NCI-H345 (cell line): Measurements from ENCODE around the gene CXCR6.

Experiments used
- DNase-seq: peaks from one replicate; lab custom pipeline; 2025; lab: John Stamatoyannopoulos, UW

CXCR6 gene

GRCh38 chr3:45948881-45949280, 5.6 kb downstream of the CXCR6 start:
- no peak for DNase-seq

DNA sequence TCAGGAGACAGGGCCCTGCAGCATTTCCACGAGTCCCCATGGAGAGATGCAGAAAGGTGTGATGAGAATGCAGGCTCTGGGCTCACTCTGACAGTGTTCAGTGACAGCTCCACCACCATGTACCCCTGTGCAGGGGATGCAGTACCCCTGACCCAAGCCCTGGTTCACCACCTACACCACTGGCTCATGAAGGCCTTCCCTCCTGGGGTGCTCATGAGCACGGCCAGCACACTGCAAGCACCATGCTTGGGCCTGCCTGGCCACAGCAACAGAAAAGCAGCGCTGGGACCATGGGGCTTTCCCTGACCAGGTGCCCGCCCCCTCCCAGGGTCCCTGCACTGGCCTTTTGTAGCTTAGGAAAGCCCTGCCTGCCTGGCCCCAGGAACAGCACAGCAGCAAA, 6.2 kb downstream of the CXCR6 start:
- DNase-seq: no peak

DNA sequence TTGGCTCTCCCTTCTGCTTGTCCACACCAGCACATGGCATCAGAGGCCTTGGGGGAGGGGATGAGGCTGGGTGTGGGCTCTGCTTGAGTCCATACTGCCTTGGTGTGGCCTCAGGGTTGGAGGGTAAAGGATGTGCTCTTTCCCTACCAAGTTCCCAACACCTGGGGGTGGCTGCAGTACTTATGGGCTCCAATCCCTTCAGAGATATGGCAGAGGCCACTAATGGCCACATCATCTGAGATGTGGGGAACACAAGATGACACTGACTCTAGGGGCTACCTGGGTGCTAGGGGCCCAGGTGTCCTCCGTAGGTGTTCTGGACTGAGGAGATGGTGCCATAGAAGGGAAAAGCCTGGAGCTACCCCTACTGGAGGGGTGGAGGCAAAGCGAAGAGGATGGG, 6.9 kb downstream of the CXCR6 start:
- DNase-seq: no peak

- no peak for DNase-seq
These were observed 7.7 kb downstream of the CXCR6 start for GRCh38 chr3:45950686-45951600.

GRCh38 chr3:45951946-45952345, 8.7 kb downstream of the CXCR6 start:
- DNase-seq: no peak

DNA sequence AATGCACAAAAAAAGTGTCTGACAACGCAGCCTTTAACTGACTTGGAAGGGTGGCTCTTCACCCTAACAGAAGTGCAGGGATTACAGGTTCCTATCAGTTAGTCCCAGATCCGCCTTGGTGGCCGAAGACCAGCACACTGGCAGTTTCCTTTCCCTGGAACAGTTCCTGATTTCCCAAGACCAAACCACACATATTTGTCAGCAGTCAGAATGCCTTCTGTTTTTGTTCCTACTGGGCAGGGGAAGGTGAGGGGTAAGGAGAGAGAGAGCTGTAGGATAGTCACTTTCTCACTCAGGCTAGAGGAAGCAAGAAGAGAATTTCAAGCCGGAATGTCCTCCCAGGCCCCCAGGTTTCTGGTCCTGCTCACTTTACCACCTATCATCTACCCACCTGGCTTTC, 9.2 kb downstream of the CXCR6 start:
- no peak for DNase-seq

DNA sequence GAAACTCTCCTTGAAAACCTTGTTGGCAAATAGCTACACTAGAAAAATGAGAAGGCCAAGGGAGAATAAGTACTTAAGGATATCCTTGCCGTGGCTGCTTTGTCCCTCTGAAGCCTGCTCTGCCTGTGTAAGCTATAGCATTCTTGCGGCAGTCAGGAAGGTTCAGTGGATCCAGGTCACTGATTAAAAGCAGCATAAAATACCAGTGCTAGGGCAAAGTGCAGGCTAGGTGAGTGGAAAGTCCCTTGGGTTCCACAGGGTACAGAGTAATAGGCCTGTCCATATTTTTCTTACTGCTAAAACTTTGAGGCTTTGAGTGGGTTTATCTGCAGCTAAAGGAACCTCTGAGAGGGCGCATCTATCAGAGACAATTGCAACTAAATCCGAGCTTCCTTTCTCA, 10.3 kb downstream of the CXCR6 start:
- no peak for DNase-seq

DNA sequence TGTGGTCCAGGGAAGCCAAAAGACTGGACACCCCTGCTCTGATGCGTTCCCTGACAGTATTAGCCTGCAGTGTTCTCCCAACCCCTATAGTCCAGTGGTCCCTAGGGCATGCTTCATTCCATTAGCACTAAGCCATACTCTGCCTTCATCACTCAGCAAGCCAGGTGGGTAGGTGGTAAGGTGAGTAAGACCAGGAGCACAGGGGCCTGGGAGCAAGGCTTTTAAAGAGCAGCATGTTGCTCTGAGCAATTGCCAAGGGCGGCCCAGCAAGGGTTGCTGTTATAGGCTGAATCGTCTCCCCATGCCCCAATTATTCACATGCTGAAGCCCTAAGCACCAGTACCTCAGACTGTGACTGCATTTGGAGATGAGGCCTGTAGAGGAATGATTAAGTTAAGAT, 11.0 kb downstream of the CXCR6 start:
- no peak for DNase-seq

GRCh38 chr3:45955017-45955647, 11.9 kb downstream of the CXCR6 start:
- DNase-seq: no peak

- no peak for DNase-seq
These were observed 12.4 kb downstream of the CXCR6 start for GRCh38 chr3:45955706-45956105.

DNA sequence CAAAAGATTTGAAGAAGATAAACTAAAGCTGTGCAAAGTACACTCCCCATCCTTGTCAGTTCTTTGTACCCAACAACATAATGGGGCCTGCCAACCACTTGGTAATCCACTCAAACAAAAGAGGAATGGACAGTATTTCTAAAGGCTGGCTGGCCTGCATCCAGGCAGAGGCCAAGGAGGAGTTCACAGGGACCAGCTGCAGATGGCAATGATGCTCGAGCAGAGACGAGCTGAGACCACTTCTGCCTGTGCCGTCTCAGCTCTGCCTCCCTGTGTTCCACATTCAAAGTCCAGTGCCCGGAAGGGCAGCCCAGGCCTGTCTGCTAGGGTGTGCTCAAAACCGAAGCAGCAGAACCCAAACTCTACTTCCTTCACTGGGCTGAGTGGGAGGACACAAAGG, 14.3 kb downstream of the CXCR6 start:
- DNase-seq: no peak

DNA sequence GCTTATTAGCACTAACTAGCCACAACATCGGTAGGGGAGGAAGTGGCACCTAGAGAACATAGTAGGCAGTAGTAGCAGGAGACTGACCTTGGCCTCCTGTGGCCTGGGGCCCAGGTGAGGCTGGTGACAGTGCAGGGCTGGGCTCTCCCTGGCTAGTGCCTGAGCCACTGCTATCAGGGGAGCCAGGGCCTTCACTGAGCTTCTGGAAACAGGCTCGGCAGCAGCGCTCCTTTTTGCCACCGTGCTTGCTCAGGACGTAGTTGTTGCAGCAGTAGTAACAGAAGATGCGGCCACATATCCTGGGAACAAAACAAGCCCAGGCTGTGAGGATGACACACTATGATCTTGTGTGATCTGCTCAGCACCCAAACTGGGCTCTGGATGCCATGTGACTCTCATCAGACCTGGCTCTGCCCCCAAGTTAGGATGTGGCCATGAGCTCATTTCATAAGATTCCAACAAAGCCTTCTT, 15.1 kb downstream of the CXCR6 start:
- no peak for DNase-seq

GRCh38 chr3:45959201-45959600, 15.9 kb downstream of the CXCR6 start:
- no peak for DNase-seq

DNA sequence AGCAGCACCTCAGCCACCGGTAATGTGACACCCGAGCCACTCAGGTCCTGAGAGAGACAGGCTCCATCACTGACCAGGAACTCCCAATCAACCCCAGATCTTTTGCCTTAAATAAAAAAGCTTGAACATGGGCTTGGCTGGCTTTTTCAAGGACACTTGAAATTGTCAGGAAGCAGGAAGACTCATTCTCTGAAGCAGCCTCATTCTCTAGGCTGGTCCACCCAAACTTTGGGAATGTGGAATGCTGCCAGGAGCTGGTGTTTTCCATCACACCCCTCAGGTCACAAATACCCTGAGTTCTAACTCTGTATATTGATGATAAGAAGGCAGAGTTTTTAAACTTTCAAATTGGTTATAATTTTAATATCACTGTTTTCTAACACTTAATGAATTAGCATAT, 17.0 kb downstream of the CXCR6 start:
- DNase-seq: no peak

GRCh38 chr3:45962033-45962432, 18.8 kb downstream of the CXCR6 start:
- no peak for DNase-seq

DNA sequence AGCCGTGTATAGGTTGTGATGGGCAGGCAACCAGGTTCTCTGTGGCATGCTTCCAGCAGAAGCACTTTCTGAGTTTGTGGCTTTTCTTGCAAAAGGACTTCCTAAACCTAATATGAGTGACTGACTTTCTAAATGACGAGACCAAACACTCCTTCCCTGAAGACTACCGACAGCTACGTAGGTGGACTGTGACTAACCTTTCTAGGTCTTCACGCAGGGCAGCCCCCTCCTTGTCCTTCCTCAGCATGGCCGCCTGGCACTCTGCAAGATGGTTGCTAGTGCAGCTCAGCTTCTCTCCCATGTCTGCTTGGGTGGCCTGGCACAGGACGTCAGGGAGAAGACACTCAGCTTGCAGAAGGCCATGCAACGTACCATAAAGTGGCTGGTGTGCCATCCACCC, 20.9 kb downstream of the CXCR6 start:
- no peak for DNase-seq

GRCh38 chr3:45965253-45965652, 22.0 kb downstream of the CXCR6 start:
- DNase-seq: no peak

DNA sequence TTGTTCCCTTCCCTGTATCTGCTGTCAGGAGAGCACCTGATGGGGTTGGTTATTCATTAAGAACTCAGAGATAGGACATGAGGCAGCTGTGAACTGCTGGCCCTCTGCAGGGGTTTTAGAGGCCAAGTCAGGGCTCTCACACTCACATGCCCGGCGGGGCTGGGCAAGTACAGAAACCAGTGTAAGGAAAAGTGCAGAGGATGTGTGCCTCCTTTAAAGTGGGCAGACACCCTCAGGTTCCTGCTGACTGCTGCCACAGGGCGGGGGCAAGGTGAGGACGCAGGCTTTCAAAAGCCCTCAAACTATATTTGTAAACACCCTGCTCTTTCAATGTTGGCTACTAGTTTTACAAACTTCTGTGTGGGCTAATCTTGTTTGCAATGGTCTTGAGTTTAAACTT, 22.4 kb downstream of the CXCR6 start:
- no peak for DNase-seq

DNA sequence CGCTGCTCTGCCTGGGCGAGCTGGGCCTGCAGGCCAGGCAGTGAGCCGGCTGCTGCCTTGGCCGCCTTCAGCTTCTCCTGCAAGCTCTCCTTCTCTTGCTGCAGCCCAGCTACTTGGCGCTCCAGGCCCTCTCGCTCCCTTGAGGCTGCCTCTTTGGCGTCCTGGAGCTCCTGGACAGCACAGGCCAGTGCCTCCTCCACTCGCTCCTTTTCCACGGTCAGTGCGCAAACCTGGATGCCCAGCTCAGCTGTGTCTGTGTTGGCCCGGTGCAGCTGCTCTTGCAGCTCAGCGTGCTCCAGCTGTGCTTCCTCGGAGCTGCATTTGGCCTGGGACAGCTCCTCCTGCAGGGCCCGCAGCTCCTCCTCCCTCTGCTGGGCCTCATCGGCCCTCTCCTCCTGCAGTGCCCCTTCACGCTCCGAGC, 23.1 kb downstream of the CXCR6 start:
- no peak for DNase-seq

DNA sequence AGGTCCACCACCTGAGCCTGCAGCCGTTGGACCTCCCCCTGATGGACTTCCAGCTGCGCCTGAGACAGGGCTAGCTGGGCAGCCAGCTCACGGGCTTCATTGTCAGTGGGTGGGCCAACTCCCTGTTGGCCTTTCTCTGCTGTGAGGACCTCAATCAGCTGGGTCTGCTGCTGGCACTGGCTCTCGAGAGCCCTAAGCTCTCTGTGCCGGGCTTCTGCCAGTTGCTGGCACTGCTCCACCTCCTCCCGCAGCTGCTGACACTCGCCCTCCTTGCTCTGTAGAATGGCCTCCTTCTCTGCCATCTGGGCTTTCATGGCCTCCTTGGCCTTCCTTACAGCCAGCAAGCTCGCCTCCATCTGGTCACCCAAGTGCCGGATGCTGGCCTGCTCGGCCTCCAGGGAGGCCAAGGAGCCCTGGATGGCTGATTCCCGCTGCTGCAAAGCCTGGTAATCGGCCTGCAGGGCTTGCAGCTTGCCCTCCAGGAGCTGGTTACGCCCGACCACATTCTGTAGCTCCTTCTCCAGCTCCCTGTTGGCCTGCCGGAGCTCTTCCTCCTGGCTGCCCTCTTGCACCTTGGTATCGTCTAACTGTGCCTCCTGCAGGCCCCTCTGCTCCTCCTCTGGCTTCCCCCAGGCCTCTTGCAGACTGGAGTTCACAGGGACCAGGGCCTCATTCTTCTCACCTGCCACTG, 23.8 kb downstream of the CXCR6 start:
- no peak for DNase-seq

GRCh38 chr3:45967724-45968123, 24.5 kb downstream of the CXCR6 start:
- no peak for DNase-seq

GRCh38 chr3:45968149-45968548, 24.9 kb downstream of the CXCR6 start:
- DNase-seq: no peak

- no peak for DNase-seq
These were observed 25.4 kb downstream of the CXCR6 start for GRCh38 chr3:45968706-45969105.
